ENCODE measurements around the gene NR5A2.
A peak's percentile ranks its signal among the peaks of the same experiment; 100 is the strongest.

NR5A2 gene

DNA sequence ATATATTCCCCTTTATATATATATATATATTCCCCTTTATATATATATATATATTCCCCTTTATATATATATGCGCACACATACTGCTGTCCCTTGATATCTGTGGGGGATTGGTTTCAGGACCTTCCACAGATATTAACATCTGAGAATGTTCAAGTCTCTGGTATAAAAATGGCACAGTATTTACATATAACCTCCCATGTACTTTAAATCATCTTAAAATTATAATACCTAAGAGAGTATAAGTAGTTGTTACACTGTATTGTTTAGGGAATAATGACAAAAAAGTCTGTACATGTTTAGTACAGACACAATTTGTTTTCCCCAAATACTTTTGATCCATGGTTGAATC is 45.8 kb downstream of the NR5A2 start:
- DNase-seq (ENCODE audit: low read depth): no peak

GRCh38 chr1:200075522-200075921 is 48.0 kb downstream of the NR5A2 start:
- DNase-seq (ENCODE audit: low read depth): no peak

- peak; percentile 86 for DNase-seq (ENCODE audit: low read depth)
Observed at GRCh38 chr1:200075938-200076546, 48.5 kb downstream of the NR5A2 start.

DNA sequence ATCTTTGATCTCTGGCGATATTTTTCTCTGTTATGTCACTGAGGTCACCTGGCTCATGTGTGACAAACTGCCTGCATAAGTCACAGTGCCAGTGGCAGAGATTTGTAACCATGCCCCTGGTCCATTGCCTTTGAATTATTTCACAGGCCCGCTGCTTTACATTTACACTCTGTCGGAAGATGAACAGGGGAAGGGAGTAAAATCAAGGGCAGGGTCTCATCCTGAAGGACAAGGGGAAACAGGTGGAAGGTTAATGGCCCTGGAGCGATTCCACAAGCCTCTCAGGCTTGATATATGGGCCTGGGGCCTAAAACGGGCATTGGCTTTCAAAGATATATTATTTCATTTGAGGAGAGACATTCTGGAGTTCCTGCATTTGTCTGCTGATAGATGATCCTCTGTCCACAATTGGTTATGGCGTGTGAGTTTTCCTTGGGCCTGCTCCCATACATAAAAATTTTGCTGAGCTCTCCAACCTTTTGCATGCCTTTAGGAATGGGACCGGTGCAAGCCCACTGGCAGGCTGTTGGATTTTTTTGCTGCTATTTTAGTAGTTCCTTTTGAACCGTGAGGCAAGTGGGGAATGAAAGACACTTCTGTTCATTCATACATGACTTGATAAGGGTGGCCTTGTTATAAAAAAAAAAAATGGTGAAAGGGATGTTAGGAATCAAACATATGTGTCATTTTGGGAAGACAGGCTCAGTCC is 51.9 kb downstream of the NR5A2 start:
- no peak for DNase-seq (ENCODE audit: low read depth)

- peak; percentile 45 for DNase-seq (ENCODE audit: low read depth)
Observed at GRCh38 chr1:200081151-200081968, 53.9 kb downstream of the NR5A2 start.

DNA sequence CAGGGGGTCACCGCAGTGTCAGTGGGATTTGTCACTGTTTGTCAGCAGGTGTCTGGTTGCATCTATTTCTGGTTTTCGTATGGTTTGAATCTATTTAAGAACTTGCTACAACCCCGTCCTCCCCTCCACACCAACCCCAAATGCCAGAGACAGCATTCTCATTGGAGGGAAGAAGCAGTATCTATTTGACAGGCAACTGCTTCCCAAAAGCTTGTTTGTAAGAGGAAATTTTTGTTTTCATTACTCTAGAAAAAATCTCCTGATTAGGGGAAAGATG is 54.4 kb downstream of the NR5A2 start:
- no peak for DNase-seq (ENCODE audit: low read depth)

DNA sequence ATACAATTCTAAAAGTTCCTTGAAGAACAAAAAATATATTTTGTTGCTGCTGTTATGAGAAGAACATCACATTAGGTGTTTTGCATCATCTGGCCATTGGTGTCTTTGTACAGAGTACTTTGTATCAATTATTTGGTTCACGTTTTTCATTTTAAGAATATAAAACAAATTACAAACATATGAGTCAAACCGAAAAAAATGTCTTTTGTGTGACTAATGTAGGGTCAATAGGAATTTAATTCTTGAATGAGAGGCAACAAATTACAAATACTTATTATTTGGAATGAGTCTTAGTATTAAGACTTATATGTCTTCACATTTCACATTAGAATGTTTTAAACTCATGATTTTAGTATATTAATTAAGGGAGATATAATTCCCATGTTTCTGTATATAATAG is 54.8 kb downstream of the NR5A2 start:
- peak; percentile 11 for DNase-seq (ENCODE audit: low read depth)

DNA sequence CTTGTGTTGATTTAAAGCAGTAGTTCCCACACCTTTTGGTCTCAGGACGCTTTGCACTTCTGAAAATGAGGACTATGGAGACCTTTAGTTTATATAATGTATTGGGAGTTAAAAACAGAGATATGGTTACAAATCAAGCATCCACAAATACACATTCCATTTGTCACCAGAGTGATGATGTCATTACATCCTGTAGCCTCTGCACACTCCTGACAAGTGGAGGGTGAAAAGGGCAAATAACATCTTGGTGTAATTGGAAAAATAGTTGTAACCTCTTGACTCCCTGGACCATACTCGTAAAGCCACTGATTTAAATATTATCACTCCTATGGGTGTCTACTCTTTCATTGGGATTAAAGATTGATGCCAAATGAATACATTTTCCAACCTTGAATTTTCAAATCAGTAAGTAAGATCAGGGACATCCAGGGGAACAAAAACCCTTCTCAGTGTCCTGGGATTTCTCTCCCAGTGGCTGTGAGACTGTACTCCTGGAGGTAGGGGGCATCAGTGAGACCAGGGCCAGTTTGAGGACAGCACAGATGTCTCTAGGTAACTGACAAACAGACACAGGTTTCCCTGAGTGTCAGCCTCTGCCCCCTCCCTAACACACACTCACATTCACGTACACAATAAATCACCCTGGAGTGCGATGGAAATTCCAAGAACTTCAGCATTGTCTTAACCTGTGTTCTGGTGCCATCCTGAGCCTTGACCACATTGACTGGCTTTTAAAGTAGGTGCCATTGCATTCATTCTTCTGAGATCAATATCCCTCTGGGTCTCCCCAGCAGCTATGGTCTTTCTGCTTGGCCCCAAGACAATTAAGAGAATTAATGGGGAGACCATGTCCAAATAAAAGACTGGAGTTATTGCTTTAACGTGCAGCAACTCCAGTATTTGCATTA is 63.0 kb downstream of the NR5A2 start:
- DNase-seq (ENCODE audit: low read depth): no peak

GRCh38 chr1:200095057-200095577 is 67.6 kb downstream of the NR5A2 start:
- DNase-seq (ENCODE audit: low read depth): no peak

DNA sequence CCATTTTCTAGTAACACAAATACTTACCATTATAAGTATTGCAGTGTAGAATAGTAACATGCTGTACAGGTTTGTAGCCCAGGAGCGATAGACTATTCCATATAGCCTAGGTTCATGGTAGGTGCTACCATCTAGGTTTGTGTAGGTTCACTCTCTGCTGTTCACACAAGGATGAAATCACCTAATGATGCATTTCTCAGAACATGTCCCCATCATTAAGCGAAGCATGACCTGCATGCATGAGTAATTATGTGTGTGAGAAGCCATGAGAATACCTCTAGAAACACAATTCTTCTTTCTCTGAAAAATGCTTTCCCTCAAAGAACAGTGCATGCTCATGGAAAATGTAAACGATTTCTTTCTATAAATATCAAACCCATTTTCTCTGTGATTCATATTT is 69.3 kb downstream of the NR5A2 start:
- DNase-seq (ENCODE audit: low read depth): no peak

GRCh38 chr1:200099040-200099439 is 71.5 kb downstream of the NR5A2 start:
- DNase-seq (ENCODE audit: low read depth): peak; percentile 60

GRCh38 chr1:200103966-200104583 is 76.6 kb downstream of the NR5A2 start:
- DNase-seq (ENCODE audit: low read depth): no peak

DNA sequence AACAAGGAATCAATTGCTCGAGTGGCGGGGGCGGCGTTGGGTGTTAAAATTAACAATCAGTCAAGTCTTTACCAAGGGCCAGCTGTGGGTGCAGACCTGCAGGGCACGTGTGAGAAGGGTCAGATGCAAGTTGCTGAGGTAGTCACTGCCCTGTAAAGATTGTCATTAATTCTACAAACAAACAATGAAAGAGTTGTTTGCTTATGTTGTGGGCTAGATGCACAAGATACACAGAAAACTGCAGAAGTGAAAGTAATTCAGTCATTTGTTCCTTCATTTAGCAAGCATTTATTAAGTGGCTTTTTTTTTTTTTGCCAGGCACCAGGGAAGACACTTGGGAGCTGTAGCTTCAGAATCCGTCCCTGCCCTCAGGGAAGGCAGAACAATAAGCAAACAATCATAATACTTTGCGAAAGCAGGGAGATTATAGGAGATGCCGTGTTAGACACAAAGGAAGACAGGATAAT is 79.5 kb downstream of the NR5A2 start:
- DNase-seq (ENCODE audit: low read depth): peak; percentile 31

- DNase-seq (ENCODE audit: low read depth): no peak
Observed at GRCh38 chr1:200108659-200109058, 81.1 kb downstream of the NR5A2 start.

GRCh38 chr1:200112290-200112689 is 84.8 kb downstream of the NR5A2 start:
- DNase-seq (ENCODE audit: low read depth): no peak

DNA sequence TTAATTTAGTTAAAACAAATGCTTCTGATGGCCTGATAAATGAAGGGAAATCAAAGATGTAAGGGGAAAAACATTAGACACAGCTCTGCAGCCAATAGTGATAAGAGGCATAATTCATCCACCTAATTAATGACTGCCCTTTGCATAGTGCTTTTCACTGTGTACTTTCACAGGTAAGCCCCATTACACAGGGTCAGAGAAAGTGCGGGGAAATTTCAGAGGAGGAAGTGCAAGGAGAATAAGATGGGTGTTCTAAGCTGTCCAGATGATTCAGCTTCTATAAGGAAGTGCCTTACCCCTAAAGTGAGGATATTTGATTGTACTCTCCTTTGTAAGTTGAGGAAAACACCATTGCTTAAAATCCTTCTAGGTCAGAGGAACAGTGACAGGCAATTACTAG is 88.0 kb downstream of the NR5A2 start:
- no peak for DNase-seq (ENCODE audit: low read depth)

DNA sequence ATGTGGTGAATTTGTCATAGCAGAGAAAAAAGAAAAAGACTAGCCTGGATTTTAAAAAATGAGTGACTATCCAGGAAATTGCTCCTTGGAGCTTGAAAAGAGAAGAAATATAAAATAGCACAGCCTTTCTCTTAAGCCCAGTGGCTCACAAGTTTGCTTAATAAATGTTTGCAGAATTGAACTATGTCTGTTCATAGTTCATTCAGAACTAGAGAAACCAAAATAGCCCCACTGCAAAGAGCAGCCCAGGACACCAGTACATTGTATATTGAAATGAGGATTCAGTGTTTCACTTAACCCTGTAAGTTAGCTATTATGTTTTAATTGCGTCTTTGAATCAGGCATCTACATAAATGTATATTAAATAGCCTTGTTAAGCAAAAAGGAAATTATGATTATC is 88.8 kb downstream of the NR5A2 start:
- DNase-seq (ENCODE audit: low read depth): no peak

DNA sequence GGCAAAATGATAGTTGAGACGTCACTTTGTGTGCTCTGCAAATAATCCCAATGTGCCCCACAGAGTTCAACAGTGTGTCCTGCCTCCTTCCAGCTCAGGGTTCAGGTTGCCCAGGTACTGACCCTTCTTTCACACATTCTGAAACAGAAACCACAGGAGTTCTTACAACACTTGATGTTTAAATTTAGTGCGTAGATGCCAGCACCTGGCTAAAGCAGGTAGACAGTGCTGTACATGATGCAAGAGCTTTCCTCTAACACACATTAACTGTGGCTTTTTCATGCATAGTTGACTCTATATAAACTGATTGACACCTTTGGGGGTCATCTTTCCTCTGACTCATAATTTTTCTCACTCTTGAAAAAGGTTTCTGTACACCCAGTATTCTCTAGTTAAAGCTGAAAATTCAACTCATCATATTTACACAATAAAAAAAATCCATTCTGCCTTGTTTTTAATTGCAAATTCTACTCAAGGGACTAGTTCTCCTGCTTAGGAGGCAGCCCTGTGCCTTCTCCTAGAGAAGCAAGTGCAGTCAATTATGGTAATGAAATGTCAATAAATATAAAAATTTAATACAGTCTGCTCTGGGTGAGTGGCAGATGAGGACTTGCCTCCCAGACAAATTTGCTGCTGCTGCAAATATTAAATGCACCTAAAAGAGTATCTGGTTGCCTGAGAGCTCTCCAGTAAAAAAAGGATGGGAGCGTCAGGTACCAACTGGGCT is 91.4 kb downstream of the NR5A2 start:
- DNase-seq (ENCODE audit: low read depth): no peak

DNA sequence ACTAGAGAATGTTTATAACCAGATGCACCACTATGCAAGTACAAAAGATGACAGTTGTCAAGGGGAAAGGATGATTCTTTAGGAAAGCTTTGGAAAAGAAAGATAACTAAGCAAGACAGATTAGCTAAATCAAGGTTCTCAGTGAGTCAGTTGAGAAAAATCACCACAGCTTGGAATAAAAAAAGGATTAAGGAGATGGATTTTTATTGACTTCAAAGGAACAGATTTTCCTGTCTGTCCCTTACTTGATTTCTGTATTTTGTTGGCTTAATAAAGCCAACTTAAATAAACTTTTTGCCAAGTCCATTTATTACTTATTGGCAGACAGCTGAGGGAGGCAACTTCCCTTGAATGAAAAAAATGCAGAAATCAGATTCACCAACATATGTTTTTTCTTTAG is 93.9 kb downstream of the NR5A2 start:
- peak; percentile 53 for DNase-seq (ENCODE audit: low read depth)

DNA sequence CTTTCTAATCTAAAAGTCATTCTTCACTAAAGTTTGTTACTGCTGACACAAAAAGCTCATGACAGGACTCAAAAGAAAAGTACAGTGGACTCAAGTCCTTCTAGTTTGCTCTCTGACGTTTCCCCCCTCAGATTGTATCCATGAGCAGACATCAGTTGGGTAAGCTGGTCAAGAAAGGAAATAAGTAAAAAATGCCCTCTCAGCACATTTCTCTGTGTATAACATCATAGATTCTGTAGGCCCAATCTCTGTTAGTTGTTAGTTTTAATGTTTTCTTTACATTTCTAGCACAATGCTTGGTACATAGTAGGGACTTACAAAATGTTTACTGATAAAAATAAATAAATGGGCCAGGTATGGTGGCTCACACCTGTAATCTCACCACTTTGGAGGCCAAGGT is 96.8 kb downstream of the NR5A2 start:
- DNase-seq (ENCODE audit: low read depth): no peak

DNA sequence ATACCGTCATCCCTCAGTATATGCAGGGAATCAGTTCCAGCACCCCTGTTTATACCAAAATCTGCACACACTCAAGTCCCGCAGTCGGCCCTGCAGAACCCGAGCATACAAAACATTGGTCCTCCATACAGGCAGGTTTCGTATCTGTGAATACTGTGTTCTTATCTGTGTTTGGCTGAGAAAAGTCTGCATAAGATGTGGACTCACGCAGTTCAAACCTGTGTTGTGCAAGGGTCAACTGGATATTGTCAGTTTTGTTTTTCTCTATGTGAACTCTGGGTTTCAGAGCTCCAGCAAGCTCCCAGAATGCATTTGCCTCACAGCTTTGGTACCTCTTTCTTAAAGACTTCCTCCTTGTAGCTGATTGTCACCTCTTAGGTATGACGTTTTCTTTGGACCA is 100.6 kb downstream of the NR5A2 start:
- DNase-seq (ENCODE audit: low read depth): no peak
